GM12892 (cell line): ENCODE results near the gene DUSP2.

Experiments used
- POLR2A ChIP-seq: IDR thresholded peaks from 2 replicates; pipeline ENCODE4 v1.6.1; 2011; ENCODE audit warnings: low read depth, low read length, control low read depth
- TAF1 ChIP-seq: IDR thresholded peaks from 2 replicates; pipeline ENCODE4 v1.6.1; 2011; ENCODE audit warnings: low read depth, mild to moderate bottlenecking, control low read depth, low read length, borderline replicate concordance

- TF ChIP-seq POLR2A: no peak
- TF ChIP-seq TAF1: no peak
These were observed 30.7 kb downstream of the DUSP2 start for GRCh38 chr2:96114546-96114902.
